Fibroblast of lung (primary cell): ENCODE measurements around the gene CD164L2. TPM values are rescaled to one million over a fixed set of nuclear protein-coding genes. Genes with fewer than 3 reads are reported as not detected.

ENCODE experiments used
- DNase-seq, 2 donors: peaks; one replicate each; pipeline versions ENCODE4 v3.0.0 to v3.0.0-alpha.2; 2010; ENCODE audit warnings: low read depth in 2 of 2
- H2AFZ ChIP-seq: 2 replicates; pipeline ENCODE4 v1.5.1; 2012; ENCODE audit warnings: low read length, control low read depth, inconsistent platforms
- H3K27ac ChIP-seq: 2 replicates; pipeline ENCODE4 v1.5.1; 2011; ENCODE audit warnings: low read length, control low read depth; ENCODE audit not compliant: insufficient read depth
- H3K27me3 ChIP-seq: 2 replicates; pipeline ENCODE4 v1.5.1; 2011; ENCODE audit warnings: mild to moderate bottlenecking, low read length; ENCODE audit not compliant: control insufficient read depth, insufficient read depth
- H3K36me3 ChIP-seq: 2 replicates; pipeline ENCODE4 v1.5.1; 2011; ENCODE audit warnings: low read length; ENCODE audit not compliant: control insufficient read depth, insufficient read depth
- H3K4me1 ChIP-seq: 2 replicates; pipeline ENCODE4 v1.5.1; 2011; ENCODE audit warnings: low read length; ENCODE audit not compliant: control insufficient read depth, insufficient read depth; ENCODE audit errors: extremely low read depth
- H3K4me2 ChIP-seq: 2 replicates; pipeline ENCODE4 v1.5.1; 2011; ENCODE audit warnings: low read length, control low read depth; ENCODE audit not compliant: insufficient read depth; ENCODE audit errors: extremely low read depth
- H3K4me3 ChIP-seq, 4 experiments: fragments of 200-600 bp in 1 of 4; sonication (generic) in 1 of 4; replicated peaks in 1 of 4; 2 replicates each; pipeline ENCODE4 v1.5.1; 2011 to 2016; ENCODE audit warnings: low read length in 4 of 4, low read depth in 3 of 4, mild to moderate bottlenecking in 3 of 4, control low read depth in 2 of 4, inconsistent platforms in 1 of 4, mixed read lengths in 1 of 4; ENCODE audit not compliant: insufficient read depth in 1 of 4; ENCODE audit errors: control extremely low read depth in 1 of 4
- H3K79me2 ChIP-seq: 2 replicates; pipeline ENCODE4 v1.5.1; 2012; ENCODE audit warnings: mild to moderate bottlenecking, low read length, inconsistent platforms; ENCODE audit not compliant: control insufficient read depth, insufficient read depth
- H3K9ac ChIP-seq: 2 replicates; pipeline ENCODE4 v1.5.1; 2011; ENCODE audit warnings: mild to moderate bottlenecking, low read length, control low read depth; ENCODE audit not compliant: insufficient read depth
- H3K9me3 ChIP-seq: 2 replicates; pipeline ENCODE4 v1.5.1; 2012; ENCODE audit warnings: low read depth, low read length; ENCODE audit not compliant: control insufficient read depth, insufficient read depth
- H4K20me1 ChIP-seq: 2 replicates; pipeline ENCODE4 v1.5.1; 2011; ENCODE audit warnings: low read length; ENCODE audit not compliant: control insufficient read depth, insufficient read depth; ENCODE audit errors: extremely low read depth
- EZH2 ChIP-seq: IDR thresholded peaks from 2 replicates; pipeline ENCODE4 v1.5.1; 2012; ENCODE audit warnings: low read length, control low read depth, mild to moderate bottlenecking; ENCODE audit errors: missing control alignments
- polyA plus RNA-seq, 2 donors: library from polyadenylated mRNA; depleted of rRNA in 1 of 2; stranded (reverse) in 1 of 2; unstranded in 1 of 2; fragments of >200 nt; gene quantifications; 2 replicates each; pipeline ENCODE4 v1.2.1, GENCODE V29; 2011 to 2012; ENCODE audit warnings: missing spikeins in 1 of 2
- total RNA-seq: library from RNA; depleted of rRNA; stranded (reverse); fragments of >200 nt; gene quantifications from 2 replicates; pipeline ENCODE4 v1.2.1, GENCODE V29; 2014
- TF ChIP-seq, protein P1 (sequence below), 2 donors: IDR thresholded peaks in 1 of 2; conservative IDR thresholded peaks in 1 of 2; 1 replicate in 1 of 2; 2 replicates in 1 of 2; pipeline ENCODE4 v1.5.1; 2011 to 2012; ENCODE audit warnings: low read length in 2 of 2, control low read depth in 1 of 2, inconsistent platforms in 1 of 2, low read depth in 1 of 2, mild to moderate bottlenecking in 1 of 2

Gene CD164L2
- total and polyA plus RNA-seq, 2 donors (not counting 1 experiment from before 2014, with no cell fraction given), result not detected

DNA sequence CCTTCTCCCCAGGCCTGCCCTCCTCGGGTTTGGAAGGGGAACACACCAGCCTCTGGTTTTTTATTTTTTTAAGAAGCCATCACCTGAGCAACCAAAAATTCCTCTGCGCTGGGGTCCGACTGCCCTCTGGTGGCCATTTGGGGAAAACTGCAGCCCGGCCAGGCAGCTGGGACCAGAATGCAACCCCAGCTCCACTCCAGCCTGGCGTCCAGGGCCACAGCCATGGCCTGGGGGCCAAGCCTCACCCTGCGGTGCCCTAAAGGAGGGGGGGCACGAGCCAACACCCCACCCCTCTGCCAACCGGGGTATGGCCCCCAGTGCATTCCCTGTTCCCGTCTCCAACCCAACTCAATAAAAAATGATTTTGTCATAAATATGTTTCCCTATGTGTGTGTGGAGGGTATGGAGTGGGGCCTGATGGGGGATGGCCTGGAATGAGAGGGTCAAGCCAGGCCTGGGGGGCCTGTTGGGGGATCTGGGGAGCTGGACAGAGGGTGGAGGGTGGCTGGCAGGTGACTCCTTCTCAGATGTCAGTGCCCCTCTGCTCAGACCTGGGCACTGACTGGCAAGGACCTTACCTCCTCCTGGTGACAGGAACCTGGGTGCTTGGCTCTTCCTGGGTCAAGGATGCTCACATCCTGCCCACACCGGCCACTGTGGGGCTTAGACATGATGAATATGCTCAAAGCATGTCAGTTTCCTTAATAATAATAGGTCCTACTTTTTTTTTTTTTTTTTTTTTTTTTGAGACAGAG lies 12.5 kb upstream of the CD164L2 start:
- Histone ChIP-seq H3K27me3 (no peaks in the 10 kb centered on the region), H3K9me3 (no peaks in the 10 kb centered on the region), H3K36me3 (no peaks in the 10 kb centered on the region), H3K79me2 (peaks cover 7% of the 10 kb centered on the region), H2AFZ (no peak overlapping the region), H3K4me2 (no peak overlapping the region), H3K9ac (no peak overlapping the region), H3K4me1 (peaks cover 24% of the 10 kb centered on the region), H4K20me1 (no peaks in the 10 kb centered on the region), H3K27ac (peak overlapping the region; percentile 39), H3K4me3 (no peak overlapping the region)
- no peak for TF ChIP-seq EZH2
- TF ChIP-seq, protein P1, sequence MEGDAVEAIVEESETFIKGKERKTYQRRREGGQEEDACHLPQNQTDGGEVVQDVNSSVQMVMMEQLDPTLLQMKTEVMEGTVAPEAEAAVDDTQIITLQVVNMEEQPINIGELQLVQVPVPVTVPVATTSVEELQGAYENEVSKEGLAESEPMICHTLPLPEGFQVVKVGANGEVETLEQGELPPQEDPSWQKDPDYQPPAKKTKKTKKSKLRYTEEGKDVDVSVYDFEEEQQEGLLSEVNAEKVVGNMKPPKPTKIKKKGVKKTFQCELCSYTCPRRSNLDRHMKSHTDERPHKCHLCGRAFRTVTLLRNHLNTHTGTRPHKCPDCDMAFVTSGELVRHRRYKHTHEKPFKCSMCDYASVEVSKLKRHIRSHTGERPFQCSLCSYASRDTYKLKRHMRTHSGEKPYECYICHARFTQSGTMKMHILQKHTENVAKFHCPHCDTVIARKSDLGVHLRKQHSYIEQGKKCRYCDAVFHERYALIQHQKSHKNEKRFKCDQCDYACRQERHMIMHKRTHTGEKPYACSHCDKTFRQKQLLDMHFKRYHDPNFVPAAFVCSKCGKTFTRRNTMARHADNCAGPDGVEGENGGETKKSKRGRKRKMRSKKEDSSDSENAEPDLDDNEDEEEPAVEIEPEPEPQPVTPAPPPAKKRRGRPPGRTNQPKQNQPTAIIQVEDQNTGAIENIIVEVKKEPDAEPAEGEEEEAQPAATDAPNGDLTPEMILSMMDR (conservative IDR thresholded peaks at IDR 0.05 in 1 of 2, IDR thresholded peaks at IDR 0.05 in 1 of 2; ENCODE audit: low read depth in 1 of 2, low read length in 2 of 2), result peak; percentile 84 to 85
- peak; percentile 35 to 69 for DNase-seq

DNA sequence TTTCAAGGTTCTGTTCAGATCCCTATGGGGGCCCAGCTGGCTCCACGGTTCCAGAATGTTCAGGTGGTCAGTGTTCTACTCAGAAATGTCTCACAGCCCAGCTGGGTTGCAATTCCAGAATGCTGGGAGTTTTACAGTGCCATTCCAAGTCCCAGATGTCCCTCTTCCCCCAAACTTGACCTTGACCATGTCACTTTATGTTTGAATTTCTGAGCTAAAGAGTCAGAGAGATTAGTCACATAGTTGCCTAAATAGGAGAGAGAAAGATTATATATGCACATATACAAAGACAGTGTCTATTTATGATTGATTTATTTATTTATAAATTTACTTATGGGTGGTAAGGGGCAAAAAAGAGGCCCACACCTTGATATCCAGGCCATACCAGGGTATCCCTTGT lies 11.8 kb upstream of the CD164L2 start:
- Histone ChIP-seq H3K27ac (peak overlapping the region; percentile 39), H3K36me3 (no peaks in the 10 kb centered on the region), H3K4me1 (peaks cover 24% of the 10 kb centered on the region), H3K9ac (no peak overlapping the region), H2AFZ (no peak overlapping the region), H3K79me2 (peaks cover 7% of the 10 kb centered on the region), H3K4me2 (peak overlapping the region; percentile 7), H3K9me3 (no peaks in the 10 kb centered on the region), H3K4me3 (no peak overlapping the region), H3K27me3 (no peaks in the 10 kb centered on the region), H4K20me1 (no peaks in the 10 kb centered on the region)
- no peak for DNase-seq
- TF ChIP-seq, protein P1 (conservative IDR thresholded peaks at IDR 0.05 in 1 of 2, IDR thresholded peaks at IDR 0.05 in 1 of 2; ENCODE audit: low read depth in 1 of 2, low read length in 2 of 2), result no peak
- TF ChIP-seq EZH2, result no peak

- no peak overlapping the region for H3K4me3 ChIP-seq
- no peak overlapping the region for H2AFZ ChIP-seq
- TF ChIP-seq, protein P1 (conservative IDR thresholded peaks at IDR 0.05 in 1 of 2, IDR thresholded peaks at IDR 0.05 in 1 of 2; ENCODE audit: low read depth in 1 of 2, low read length in 2 of 2), result no peak
- no peak for TF ChIP-seq EZH2
- no peaks in the 10 kb centered on the region for H3K36me3 ChIP-seq
- H3K27ac ChIP-seq, result peak overlapping the region; percentile 39
- H4K20me1 ChIP-seq, result no peaks in the 10 kb centered on the region
- no peaks in the 10 kb centered on the region for H3K27me3 ChIP-seq
- H3K79me2 ChIP-seq, result peaks cover 7% of the 10 kb centered on the region
- no peak for DNase-seq
- H3K9me3 ChIP-seq, result no peaks in the 10 kb centered on the region
- H3K4me2 ChIP-seq, result no peak overlapping the region
- peaks cover 24% of the 10 kb centered on the region for H3K4me1 ChIP-seq
- no peak overlapping the region for H3K9ac ChIP-seq
Observed at GRCh38 chr1:27394282-27394658, 11.1 kb upstream of the CD164L2 start.
